Neural crest cell (in vitro differentiated cells): Measurements from ENCODE around the gene BDKRB2. TPM values are rescaled to one million over a fixed set of nuclear protein-coding genes. Genes with fewer than 3 reads are reported as not detected.

Experiments
- DNase-seq: peaks from one replicate; pipeline ENCODE4 v3.0.0; 2021; ENCODE audit warnings: low read depth, mixed read lengths, low spot score
- H3K27ac Mint-ChIP-seq: one replicate; pipeline ENCODE4 v1.8.0; 2021; ENCODE audit warnings: mild to moderate bottlenecking, mixed read lengths; ENCODE audit not compliant: unreplicated experiment
- H3K27me3 Mint-ChIP-seq: 2 replicates; pipeline ENCODE4 v1.8.0; 2021; ENCODE audit warnings: low read depth, mild to moderate bottlenecking, mixed read lengths
- H3K36me3 Mint-ChIP-seq: 2 replicates; pipeline ENCODE4 v1.8.0; 2021; ENCODE audit warnings: low read depth, mild to moderate bottlenecking, mixed read lengths
- H3K4me1 Mint-ChIP-seq: 2 replicates; pipeline ENCODE4 v1.8.0; 2021; ENCODE audit warnings: mixed read lengths
- H3K4me3 Mint-ChIP-seq: one replicate; pipeline ENCODE4 v1.8.0; 2021; ENCODE audit warnings: mild to moderate bottlenecking, mixed read lengths
- H3K9me3 Mint-ChIP-seq: 2 replicates; pipeline ENCODE4 v1.8.0; 2021; ENCODE audit warnings: mixed read lengths
- CTCF ChIP-seq: fragments of 200-600 bp; sonication (generic); conservative IDR thresholded peaks from 2 replicates; pipeline ENCODE4 v1.5.0; 2021; ENCODE audit warnings: antibody characterized with exemption, mild to moderate bottlenecking
- total RNA-seq: library from RNA; stranded (reverse); gene quantifications from 2 replicates; pipeline ENCODE4 v1.2.1, GENCODE V29; 2021

The BDKRB2 gene
- total RNA-seq, 1 donor from 2014 or later = 0.09 TPM

DNA sequence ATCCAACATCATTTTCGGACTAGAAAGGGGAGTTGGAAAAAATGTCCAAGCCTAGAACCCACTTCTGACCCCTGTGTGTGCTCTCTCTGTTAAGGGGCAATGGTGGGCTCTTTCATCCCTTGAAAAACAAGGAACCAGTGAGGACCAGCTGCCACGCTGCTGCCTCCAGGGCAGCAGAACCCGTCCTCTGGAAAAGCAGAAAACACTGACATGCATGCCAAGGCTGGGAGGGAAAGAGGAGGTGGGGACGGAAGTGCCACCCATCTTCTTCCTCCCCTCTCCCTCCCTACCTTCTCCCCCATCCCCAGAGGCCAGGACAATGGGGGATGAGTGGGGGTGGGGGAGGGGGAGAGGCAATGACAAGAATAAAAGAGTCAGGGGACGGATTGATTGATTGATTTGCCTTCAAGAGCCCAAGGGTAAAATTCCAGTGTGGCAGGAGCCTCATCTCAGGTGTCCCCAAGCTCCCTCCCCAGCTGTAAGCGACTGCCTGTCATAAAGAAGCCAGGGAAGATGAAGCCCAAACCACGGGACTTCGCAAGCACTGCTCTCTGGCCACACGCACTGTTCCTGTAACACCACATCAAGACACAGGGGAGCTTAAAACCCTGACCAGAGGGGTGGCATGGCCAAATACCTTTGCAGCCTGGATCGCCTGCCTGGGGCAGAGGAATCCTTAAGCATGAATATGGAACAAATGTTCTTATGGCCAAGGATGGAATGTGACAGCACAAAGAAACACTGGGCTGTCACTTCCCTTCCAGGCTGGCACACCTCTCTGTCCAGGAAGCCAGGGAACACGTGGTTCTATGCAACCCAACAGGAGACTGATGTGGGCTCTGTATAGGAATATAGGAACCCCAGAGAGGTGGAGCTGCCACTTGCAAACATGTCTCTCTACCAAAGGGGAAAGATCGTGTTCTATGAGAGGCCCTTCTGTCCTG lies 38.9 kb upstream of the BDKRB2 start:
- DNase-seq = no peak
- no peaks in the 10 kb centered on the region for H3K36me3 Mint-ChIP-seq
- no peaks in the 10 kb centered on the region for H3K4me1 Mint-ChIP-seq
- H3K9me3 Mint-ChIP-seq = no peaks in the 10 kb centered on the region
- no peak overlapping the region for H3K27ac Mint-ChIP-seq
- H3K27me3 Mint-ChIP-seq = peaks cover 3% of the 10 kb centered on the region
- TF ChIP-seq CTCF = no peak
- H3K4me3 Mint-ChIP-seq = no peak overlapping the region

GRCh38 chr14:96166461-96167223 lies 38.0 kb upstream of the BDKRB2 start:
- Mint-ChIP-seq H3K9me3 (no peaks in the 10 kb centered on the region), H3K4me1 (peaks cover 4% of the 10 kb centered on the region), H3K27me3 (peaks cover 3% of the 10 kb centered on the region), H3K27ac (no peak overlapping the region), H3K4me3 (no peak overlapping the region), H3K36me3 (no peaks in the 10 kb centered on the region)
- no peak for TF ChIP-seq CTCF
- DNase-seq = no peak

DNA sequence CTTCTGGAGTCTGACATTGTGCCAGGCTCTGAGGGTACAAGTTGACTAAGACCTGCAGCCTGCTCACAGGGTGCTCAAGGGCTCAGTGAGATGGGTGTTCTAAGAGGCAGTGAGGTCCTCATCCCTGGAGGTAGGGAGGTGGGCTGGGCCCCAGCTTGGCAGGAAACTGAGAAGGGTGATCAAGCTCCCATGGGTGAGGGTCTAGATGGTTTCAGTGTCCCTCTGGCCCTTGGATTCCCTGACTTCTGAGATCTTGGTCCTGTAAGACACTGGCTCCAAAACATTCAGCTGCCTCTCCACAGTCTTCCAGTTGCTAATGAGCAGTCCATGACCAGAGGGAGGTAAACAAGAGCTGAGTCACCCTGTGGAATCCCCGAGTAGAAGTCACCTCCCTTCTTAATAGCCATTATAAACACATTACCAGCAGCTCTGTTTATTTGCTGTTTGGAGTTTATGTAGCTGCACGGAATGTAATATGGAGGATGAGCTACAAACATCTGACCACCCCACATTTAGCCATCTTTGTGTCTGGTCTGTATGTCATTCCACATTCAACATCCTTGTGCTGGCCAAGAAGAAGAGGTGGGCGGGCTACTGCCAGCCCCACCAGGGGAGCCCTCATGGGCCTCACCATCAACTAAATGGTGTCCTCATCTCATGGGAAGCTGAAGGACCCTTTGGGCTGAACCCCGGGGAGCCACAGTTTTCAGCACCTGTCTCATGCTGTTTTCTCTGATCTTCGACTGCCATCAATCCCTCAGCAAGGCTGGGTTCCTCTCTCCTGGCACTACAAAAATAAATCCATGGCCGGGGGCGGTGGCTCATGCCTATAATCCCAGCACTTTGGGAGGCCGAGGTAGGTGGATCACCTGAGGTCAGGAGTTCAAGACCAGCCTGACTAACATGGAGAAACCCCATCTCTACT lies 37.2 kb upstream of the BDKRB2 start:
- no peak overlapping the region for H3K4me3 Mint-ChIP-seq
- peaks cover 3% of the 10 kb centered on the region for H3K27me3 Mint-ChIP-seq
- no peaks in the 10 kb centered on the region for H3K9me3 Mint-ChIP-seq
- DNase-seq = no peak
- H3K4me1 Mint-ChIP-seq = peaks cover 4% of the 10 kb centered on the region
- no peak overlapping the region for H3K27ac Mint-ChIP-seq
- no peak for TF ChIP-seq CTCF
- H3K36me3 Mint-ChIP-seq = no peaks in the 10 kb centered on the region

GRCh38 chr14:96168581-96168980 lies 36.1 kb upstream of the BDKRB2 start:
- H3K27me3 Mint-ChIP-seq = peaks cover 3% of the 10 kb centered on the region
- no peaks in the 10 kb centered on the region for H3K36me3 Mint-ChIP-seq
- no peak for TF ChIP-seq CTCF
- peaks cover 4% of the 10 kb centered on the region for H3K4me1 Mint-ChIP-seq
- no peak overlapping the region for H3K4me3 Mint-ChIP-seq
- H3K27ac Mint-ChIP-seq = no peak overlapping the region
- no peak for DNase-seq
- H3K9me3 Mint-ChIP-seq = no peaks in the 10 kb centered on the region
